A549 (cell line): ENCODE results near the gene SCARB1.

Experiments used
- CBX8 ChIP-seq: fragments of 200-600 bp; sonication (generic); IDR thresholded peaks from 2 replicates; pipeline ENCODE4 v1.6.1; 2016
- CTCF ChIP-seq: fragments of >200 bp; sonication (Bioruptor Twin); formaldehyde crosslinking; IDR thresholded peaks from 3 replicates; pipeline ENCODE4 v1.5.1; 2016
- EP300 ChIP-seq, 2 experiments: fragments of >200 bp; sonication (Bioruptor Twin); formaldehyde crosslinking; IDR thresholded peaks; 2 replicates in 1 of 2; 3 replicates in 1 of 2; pipeline ENCODE4 v1.6.1; 2016 to 2017
- GATA3 ChIP-seq: IDR thresholded peaks from 2 replicates; pipeline ENCODE4 v1.6.1; 2012; ENCODE audit warnings: borderline replicate concordance
- HDAC2 ChIP-seq: fragments of 200-600 bp; sonication (generic); IDR thresholded peaks from 2 replicates; pipeline ENCODE4 v1.6.1; 2016
- JUNB ChIP-seq: fragments of >200 bp; sonication (Bioruptor Twin); formaldehyde crosslinking; IDR thresholded peaks from 2 replicates; pipeline ENCODE4 v1.6.1; 2016
- MAX ChIP-seq: IDR thresholded peaks from 2 replicates; pipeline ENCODE4 v1.6.1; 2012
- MAZ ChIP-seq: fragments of 150-350 bp; IDR thresholded peaks from 2 replicates; pipeline ENCODE4 v1.6.1; 2014; ENCODE audit warnings: antibody characterized with exemption, low read depth, low read length, borderline replicate concordance
- MYC ChIP-seq: IDR thresholded peaks from 2 replicates; pipeline ENCODE4 v1.6.1; 2012; ENCODE audit warnings: mild to moderate bottlenecking, inconsistent platforms, low read length, improper control_type of control experiment, borderline replicate concordance
- POLR2A ChIP-seq: IDR thresholded peaks from 2 replicates; pipeline ENCODE4 v1.6.1; 2012; ENCODE audit warnings: mild to moderate bottlenecking, low read length
- RAD21 ChIP-seq, 2 experiments: fragments of >200 bp in 1 of 2; sonication (Bioruptor Twin) in 1 of 2; formaldehyde crosslinking in 1 of 2; IDR thresholded peaks in 1 of 2; conservative IDR thresholded peaks in 1 of 2; 2 replicates in 1 of 2; 3 replicates in 1 of 2; pipeline ENCODE4 v1.6.1; 2012 to 2018; ENCODE audit warnings: inconsistent platforms in 1 of 2
- REST ChIP-seq: fragments of 200-600 bp; sonication (generic); IDR thresholded peaks from 2 replicates; pipeline ENCODE4 v1.6.1; 2016; ENCODE audit warnings: antibody characterized with exemption, mild to moderate bottlenecking, moderate library complexity

GRCh38 chr12:124733086-124733485, 130.6 kb downstream of the SCARB1 start:
- no peak for TF ChIP-seq MYC
- TF ChIP-seq JUNB: no peak
- no peak for TF ChIP-seq POLR2A
- TF ChIP-seq RAD21 (conservative IDR thresholded peaks at IDR 0.05 in 1 of 2, IDR thresholded peaks at IDR 0.05 in 1 of 2): no peak
- TF ChIP-seq CTCF: no peak
- TF ChIP-seq MAX: no peak
- no peak for TF ChIP-seq MAZ
- TF ChIP-seq CBX8: no peak
- TF ChIP-seq HDAC2: no peak
- TF ChIP-seq GATA3: no peak
- TF ChIP-seq EP300 (IDR thresholded peaks at IDR 0.05): no peak
- no peak for TF ChIP-seq REST
